ENCODE results near the gene HACD1. TPM values are rescaled to one million over a fixed set of nuclear protein-coding genes. Genes with fewer than 3 reads are reported as not detected.

Gene HACD1
- total RNA-seq, 1 donor from 2014 or later, result 22.1 TPM

GRCh38 chr10:17660921-17661320 lies 43.7 kb upstream of the HACD1 start:
- FAIRE-seq (no peak), DNase-seq (ENCODE audit: low read depth) (no peak)

GRCh38 chr10:17659365-17659764 lies 42.2 kb upstream of the HACD1 start:
- no peak for TF ChIP-seq CTCF (IDR thresholded peaks at IDR 0.05; ENCODE audit: insufficient read depth, low read length, severe bottlenecking)
- no peak overlapping the region for H3K4me3 ChIP-seq (ENCODE audit: low read depth, low read length)
- FAIRE-seq (no peak), DNase-seq (ENCODE audit: low read depth) (no peak)
- H3K27me3 ChIP-seq (ENCODE audit: control insufficient read depth, insufficient read depth, low read length), result no peaks in the 10 kb centered on the region
- no peaks in the 10 kb centered on the region for H3K36me3 ChIP-seq (ENCODE audit: control insufficient read depth, insufficient read depth, low read length)

More at GRCh38 chr10:17660921-17661320, 43.7 kb upstream of the HACD1 start:
- no peak overlapping the region for H3K4me3 ChIP-seq (ENCODE audit: low read depth, low read length)
- no peak for TF ChIP-seq CTCF (IDR thresholded peaks at IDR 0.05; ENCODE audit: insufficient read depth, low read length, severe bottlenecking)
- H3K36me3 ChIP-seq (ENCODE audit: control insufficient read depth, insufficient read depth, low read length), result no peaks in the 10 kb centered on the region
- H3K27me3 ChIP-seq (ENCODE audit: control insufficient read depth, insufficient read depth, low read length), result no peaks in the 10 kb centered on the region

- no peak for TF ChIP-seq CTCF (IDR thresholded peaks at IDR 0.05; ENCODE audit: insufficient read depth, low read length, severe bottlenecking)
- peak; percentile 57 for DNase-seq (ENCODE audit: low read depth)
- no peak for FAIRE-seq
- Histone ChIP-seq H3K36me3 (ENCODE audit: control insufficient read depth, insufficient read depth, low read length) (peaks cover 2% of the 10 kb centered on the region), H3K27me3 (ENCODE audit: control insufficient read depth, insufficient read depth, low read length) (no peaks in the 10 kb centered on the region), H3K4me3 (ENCODE audit: low read depth, low read length) (no peak overlapping the region)
These were observed 39.9 kb upstream of the HACD1 start for GRCh38 chr10:17657103-17657500.

GRCh38 chr10:17655567-17656146 lies 38.5 kb upstream of the HACD1 start:
- DNase-seq (ENCODE audit: low read depth) (no peak), FAIRE-seq (no peak)
- Histone ChIP-seq H3K36me3 (ENCODE audit: control insufficient read depth, insufficient read depth, low read length) (peaks cover 2% of the 10 kb centered on the region), H3K27me3 (ENCODE audit: control insufficient read depth, insufficient read depth, low read length) (no peaks in the 10 kb centered on the region), H3K4me3 (ENCODE audit: low read depth, low read length) (no peak overlapping the region)
- no peak for TF ChIP-seq CTCF (IDR thresholded peaks at IDR 0.05; ENCODE audit: insufficient read depth, low read length, severe bottlenecking)

GRCh38 chr10:17655009-17655408 lies 37.8 kb upstream of the HACD1 start:
- H3K4me3 ChIP-seq (ENCODE audit: low read depth, low read length), result no peak overlapping the region
- H3K27me3 ChIP-seq (ENCODE audit: control insufficient read depth, insufficient read depth, low read length), result no peaks in the 10 kb centered on the region
- peaks cover 2% of the 10 kb centered on the region for H3K36me3 ChIP-seq (ENCODE audit: control insufficient read depth, insufficient read depth, low read length)
- no peak for TF ChIP-seq CTCF (IDR thresholded peaks at IDR 0.05; ENCODE audit: insufficient read depth, low read length, severe bottlenecking)
- FAIRE-seq (no peak), DNase-seq (ENCODE audit: low read depth) (no peak)

- no peak for TF ChIP-seq CTCF (IDR thresholded peaks at IDR 0.05; ENCODE audit: insufficient read depth, low read length, severe bottlenecking)
- Histone ChIP-seq H3K36me3 (ENCODE audit: control insufficient read depth, insufficient read depth, low read length) (peaks cover 2% of the 10 kb centered on the region), H3K4me3 (ENCODE audit: low read depth, low read length) (no peak overlapping the region), H3K27me3 (ENCODE audit: control insufficient read depth, insufficient read depth, low read length) (no peaks in the 10 kb centered on the region)
- FAIRE-seq, result no peak
- DNase-seq (ENCODE audit: low read depth), result peak; percentile 25
These were observed 35.4 kb upstream of the HACD1 start for GRCh38 chr10:17652585-17652984.
